ENCODE data around the gene ZCCHC4. TPM values are rescaled to one million over a fixed set of nuclear protein-coding genes. Genes with fewer than 3 reads are reported as not detected.

The ZCCHC4 gene
- total and polyA plus RNA-seq, 2 experiments from 2014 or later = 4.7 to 9.1 TPM

- peak overlapping the region; percentile 50 for H3K4me2 ChIP-seq
- TF ChIP-seq EZH2phosphoT487 (IDR thresholded peaks at IDR 0.05; ENCODE audit: low read depth, severe bottlenecking, unreplicated experiment) (no peak), EZH2 (IDR thresholded peaks at IDR 0.05; ENCODE audit: borderline replicate concordance) (no peak), CTCF (IDR thresholded peaks at IDR 0.05; ENCODE audit: poor library complexity) (no peak)
- peak overlapping the region; percentile 41 for H2AFZ ChIP-seq
- 85% methylated on average over 4 of the region's 4 CpGs for WGBS (ENCODE audit: low lambda C conversion rate, missing lambda C conversion rate)
- H4K20me1 ChIP-seq (ENCODE audit: insufficient read depth, poor library complexity, severe bottlenecking) = no peaks in the 10 kb centered on the region
- H3K79me2 ChIP-seq = peaks cover 15% of the 10 kb centered on the region
- no peaks in the 10 kb centered on the region for H3K27me3 ChIP-seq
- H3K36me3 ChIP-seq (replicated peaks; ENCODE audit: insufficient read depth, low read depth) = no peaks in the 10 kb centered on the region
- H3K27ac ChIP-seq = no peak overlapping the region
- no peaks in the 10 kb centered on the region for H3K9me3 ChIP-seq (ENCODE audit: low read depth)
- H3K4me3 ChIP-seq = no peak overlapping the region
- no peak for DNase-seq (ENCODE audit: low spot score)
- H3K4me1 ChIP-seq (ENCODE audit: insufficient read depth) = peaks cover 4% of the 10 kb centered on the region
- H3K9me2 ChIP-seq (replicated peaks; ENCODE audit: insufficient read depth) = no peaks in the 10 kb centered on the region
Measured at GRCh38 chr4:25310066-25310802, 2.3 kb upstream of the ZCCHC4 start.

GRCh38 chr4:25310803-25311166, 1.8 kb upstream of the ZCCHC4 start:
- TF ChIP-seq EZH2 (IDR thresholded peaks at IDR 0.05; ENCODE audit: borderline replicate concordance) (no peak), EZH2phosphoT487 (IDR thresholded peaks at IDR 0.05; ENCODE audit: low read depth, severe bottlenecking, unreplicated experiment) (no peak), CTCF (IDR thresholded peaks at IDR 0.05; ENCODE audit: poor library complexity) (no peak)
- Histone ChIP-seq H2AFZ (peak overlapping the region; percentile 41), H3K27ac (no peak overlapping the region), H3K4me2 (peak overlapping the region; percentile 50), H3K9me3 (ENCODE audit: low read depth) (no peaks in the 10 kb centered on the region), H3K27me3 (no peaks in the 10 kb centered on the region), H3K36me3 (replicated peaks; ENCODE audit: insufficient read depth, low read depth) (no peaks in the 10 kb centered on the region), H3K4me1 (ENCODE audit: insufficient read depth) (peaks cover 4% of the 10 kb centered on the region), H4K20me1 (ENCODE audit: insufficient read depth, poor library complexity, severe bottlenecking) (no peaks in the 10 kb centered on the region), H3K9me2 (replicated peaks; ENCODE audit: insufficient read depth) (no peaks in the 10 kb centered on the region), H3K79me2 (peaks cover 15% of the 10 kb centered on the region), H3K4me3 (no peak overlapping the region)
- WGBS (ENCODE audit: low lambda C conversion rate, missing lambda C conversion rate) = 81% methylated on average over 1 of the region's 1 CpG
- DNase-seq (ENCODE audit: low spot score) = no peak

- Histone ChIP-seq H3K36me3 (replicated peaks; ENCODE audit: insufficient read depth, low read depth) (no peaks in the 10 kb centered on the region), H3K9me2 (replicated peaks; ENCODE audit: insufficient read depth) (no peaks in the 10 kb centered on the region), H3K27ac (peak overlapping the region; percentile 79), H2AFZ (peak overlapping the region; percentile 99), H3K79me2 (peaks cover 15% of the 10 kb centered on the region), H4K20me1 (ENCODE audit: insufficient read depth, poor library complexity, severe bottlenecking) (no peaks in the 10 kb centered on the region), H3K4me2 (peak overlapping the region; percentile 84), H3K27me3 (no peaks in the 10 kb centered on the region), H3K4me1 (ENCODE audit: insufficient read depth) (peaks cover 4% of the 10 kb centered on the region), H3K9me3 (ENCODE audit: low read depth) (no peaks in the 10 kb centered on the region), H3K4me3 (peak overlapping the region; percentile 84)
- peak; percentile 51 for DNase-seq (ENCODE audit: low spot score)
- WGBS (ENCODE audit: low lambda C conversion rate, missing lambda C conversion rate) = 50% methylated on average over 23 of the region's 23 CpGs
- TF ChIP-seq CTCF (IDR thresholded peaks at IDR 0.05; ENCODE audit: poor library complexity) (no peak), EZH2 (IDR thresholded peaks at IDR 0.05; ENCODE audit: borderline replicate concordance) (no peak), EZH2phosphoT487 (IDR thresholded peaks at IDR 0.05; ENCODE audit: low read depth, severe bottlenecking, unreplicated experiment) (no peak)
Measured at GRCh38 chr4:25313201-25313895, 774 bp downstream of the ZCCHC4 start.
